ENCODE data around the gene ARMC2.
A peak's percentile ranks its signal among the peaks of the same experiment; 100 is the strongest.

ARMC2 gene

GRCh38 chr6:108996208-108996607 lies 148.0 kb downstream of the ARMC2 start:
- no peak for DNase-seq

GRCh38 chr6:108998485-108998884 lies 150.3 kb downstream of the ARMC2 start:
- DNase-seq, result no peak

- no peak for DNase-seq
Measured at GRCh38 chr6:108999428-108999827, 151.2 kb downstream of the ARMC2 start.

GRCh38 chr6:109000289-109000688 lies 152.1 kb downstream of the ARMC2 start:
- DNase-seq, result no peak

- DNase-seq, result no peak
Measured at GRCh38 chr6:109001291-109001894, 153.2 kb downstream of the ARMC2 start.

- DNase-seq, result peak in 1 of 2 donors; percentile 36
Measured at GRCh38 chr6:109002051-109002697, 154.0 kb downstream of the ARMC2 start.

GRCh38 chr6:109002882-109003281 lies 154.7 kb downstream of the ARMC2 start:
- DNase-seq, result no peak

GRCh38 chr6:109006818-109007217 lies 158.6 kb downstream of the ARMC2 start:
- no peak for DNase-seq

GRCh38 chr6:109007521-109007920 lies 159.3 kb downstream of the ARMC2 start:
- no peak for DNase-seq

- DNase-seq, result no peak
Measured at GRCh38 chr6:109008054-109008453, 159.8 kb downstream of the ARMC2 start.

GRCh38 chr6:109008537-109009235 lies 160.5 kb downstream of the ARMC2 start:
- peak; percentile 55 to 57 for DNase-seq

- peak; percentile 86 to 91 for DNase-seq
Measured at GRCh38 chr6:109009236-109009961, 161.2 kb downstream of the ARMC2 start.

- no peak for DNase-seq
Measured at GRCh38 chr6:109009962-109010704, 161.9 kb downstream of the ARMC2 start.

GRCh38 chr6:109010705-109011102 lies 162.5 kb downstream of the ARMC2 start:
- no peak for DNase-seq

GRCh38 chr6:109013656-109014305 lies 165.6 kb downstream of the ARMC2 start:
- DNase-seq, result peak; percentile 62 to 78

GRCh38 chr6:109014606-109015005 lies 166.4 kb downstream of the ARMC2 start:
- peak; percentile 40 to 71 for DNase-seq

- no peak for DNase-seq
Measured at GRCh38 chr6:109015176-109015575, 167.0 kb downstream of the ARMC2 start.

- DNase-seq, result no peak
Measured at GRCh38 chr6:109019911-109020310, 171.7 kb downstream of the ARMC2 start.

- DNase-seq, result no peak
Measured at GRCh38 chr6:109021870-109022269, 173.6 kb downstream of the ARMC2 start.

- DNase-seq, result no peak
Measured at GRCh38 chr6:109023356-109023925, 175.2 kb downstream of the ARMC2 start.
